ENCODE results near the gene ARHGAP42. TPM values are rescaled to one million over a fixed set of nuclear protein-coding genes. Genes with fewer than 3 reads are reported as not detected.
A peak's percentile ranks its signal among the peaks of the same experiment; 100 is the strongest.

Gene ARHGAP42
- total and polyA plus RNA-seq, 8 donors, result 2.3 to 119 (median 39.3) TPM

DNA sequence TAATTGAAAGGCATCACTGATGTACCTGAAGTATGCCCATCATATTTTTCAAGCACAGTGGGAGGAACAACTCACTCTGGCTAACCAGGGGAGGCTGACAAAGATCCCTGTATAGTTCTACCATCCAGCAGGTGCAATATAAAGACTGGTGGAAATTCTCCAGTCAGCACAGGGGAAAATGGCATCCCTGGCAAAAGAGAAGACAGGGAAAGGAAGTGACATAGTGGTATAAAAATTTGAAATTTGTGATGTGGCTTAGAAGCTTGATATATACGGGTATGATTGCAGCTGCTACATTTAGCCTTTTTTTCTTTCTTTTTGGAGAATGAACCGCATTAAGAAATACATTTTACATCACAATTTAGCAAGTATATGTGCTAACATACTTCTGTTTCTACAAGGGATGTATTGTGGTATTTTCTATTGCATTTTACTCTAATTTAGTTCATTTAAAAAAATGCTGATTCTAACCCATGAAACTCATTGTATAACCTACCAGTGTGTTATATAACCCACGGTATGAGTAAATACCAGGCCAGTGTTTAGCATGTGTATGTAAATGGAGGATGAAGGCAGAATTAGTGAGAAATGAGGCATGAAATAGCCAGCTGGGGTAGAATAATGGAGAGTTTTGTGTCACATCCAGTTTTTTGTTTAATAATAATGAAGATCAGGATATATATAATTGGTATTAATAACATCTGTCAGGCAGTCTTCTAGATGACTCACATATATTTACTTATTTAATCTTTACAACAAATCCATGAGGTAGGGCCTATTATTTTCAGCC is 186.1 kb downstream of the ARHGAP42 start:
- 78 to 86% (median 84%) methylated on average over 3 of the region's 3 CpGs for WGBS, 5 donors
- TF ChIP-seq POLR2A (IDR thresholded peaks at IDR 0.05) (no peak), EP300 (IDR thresholded peaks at IDR 0.05) (no peak), POLR2AphosphoS5 (IDR thresholded peaks at IDR 0.05) (no peak)
- TF ChIP-seq, protein P1, sequence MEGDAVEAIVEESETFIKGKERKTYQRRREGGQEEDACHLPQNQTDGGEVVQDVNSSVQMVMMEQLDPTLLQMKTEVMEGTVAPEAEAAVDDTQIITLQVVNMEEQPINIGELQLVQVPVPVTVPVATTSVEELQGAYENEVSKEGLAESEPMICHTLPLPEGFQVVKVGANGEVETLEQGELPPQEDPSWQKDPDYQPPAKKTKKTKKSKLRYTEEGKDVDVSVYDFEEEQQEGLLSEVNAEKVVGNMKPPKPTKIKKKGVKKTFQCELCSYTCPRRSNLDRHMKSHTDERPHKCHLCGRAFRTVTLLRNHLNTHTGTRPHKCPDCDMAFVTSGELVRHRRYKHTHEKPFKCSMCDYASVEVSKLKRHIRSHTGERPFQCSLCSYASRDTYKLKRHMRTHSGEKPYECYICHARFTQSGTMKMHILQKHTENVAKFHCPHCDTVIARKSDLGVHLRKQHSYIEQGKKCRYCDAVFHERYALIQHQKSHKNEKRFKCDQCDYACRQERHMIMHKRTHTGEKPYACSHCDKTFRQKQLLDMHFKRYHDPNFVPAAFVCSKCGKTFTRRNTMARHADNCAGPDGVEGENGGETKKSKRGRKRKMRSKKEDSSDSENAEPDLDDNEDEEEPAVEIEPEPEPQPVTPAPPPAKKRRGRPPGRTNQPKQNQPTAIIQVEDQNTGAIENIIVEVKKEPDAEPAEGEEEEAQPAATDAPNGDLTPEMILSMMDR (IDR thresholded peaks at IDR 0.05), result no peak

DNA sequence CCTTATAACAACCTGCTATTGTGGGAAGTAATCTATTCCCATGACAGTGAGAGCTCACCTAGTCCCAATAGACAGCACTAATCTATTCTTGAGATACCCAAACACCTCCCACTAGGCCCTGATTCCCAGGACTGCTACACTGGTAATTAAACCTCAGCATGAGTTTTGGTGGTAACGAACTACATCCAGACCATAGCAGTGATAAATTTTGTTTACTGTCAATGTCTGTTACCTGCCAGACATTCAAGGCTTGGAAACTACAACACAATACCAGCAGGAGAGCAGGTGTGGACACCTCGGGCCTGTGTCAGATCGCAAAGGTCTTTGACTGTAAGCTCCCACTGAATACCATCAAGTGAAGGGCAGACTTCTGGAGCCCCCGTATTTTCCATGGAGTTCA is 187.1 kb downstream of the ARHGAP42 start:
- TF ChIP-seq, protein P1 (IDR thresholded peaks at IDR 0.05), result no peak
- no peak for TF ChIP-seq POLR2A (IDR thresholded peaks at IDR 0.05)
- no peak for TF ChIP-seq EP300 (IDR thresholded peaks at IDR 0.05)
- no peak for TF ChIP-seq POLR2AphosphoS5 (IDR thresholded peaks at IDR 0.05)
- WGBS, 5 donors, result 83 to 91% (median 90%) methylated on average over 4 of the region's 4 CpGs
- DNase-seq, result no peak
- Histone ChIP-seq H3K36me3 (no peaks in the 10 kb centered on the region), H3K9me3 (no peaks in the 10 kb centered on the region), H3K4me1 (peaks cover 0 to 6% (median 2%) of the 10 kb centered on the region in 4 donors), H3K27ac (no peak overlapping the region), H3K27me3 (no peaks in the 10 kb centered on the region), H3K4me3 (no peak overlapping the region)
- intact Hi-C loops (cut with DNase I; ENCODE audit: low total_unique reads), result no loop called here

More for the DNA sequence above, 186.1 kb downstream of the ARHGAP42 start:
- intact Hi-C loops (cut with DNase I; ENCODE audit: low total_unique reads), result no loop called here
- Histone ChIP-seq H3K27ac (no peak overlapping the region), H3K9me3 (no peaks in the 10 kb centered on the region), H3K27me3 (no peaks in the 10 kb centered on the region), H3K4me1 (peaks cover 0 to 6% (median 2%) of the 10 kb centered on the region in 4 donors), H3K4me3 (no peak overlapping the region), H3K36me3 (no peaks in the 10 kb centered on the region)
- DNase-seq, result no peak

DNA sequence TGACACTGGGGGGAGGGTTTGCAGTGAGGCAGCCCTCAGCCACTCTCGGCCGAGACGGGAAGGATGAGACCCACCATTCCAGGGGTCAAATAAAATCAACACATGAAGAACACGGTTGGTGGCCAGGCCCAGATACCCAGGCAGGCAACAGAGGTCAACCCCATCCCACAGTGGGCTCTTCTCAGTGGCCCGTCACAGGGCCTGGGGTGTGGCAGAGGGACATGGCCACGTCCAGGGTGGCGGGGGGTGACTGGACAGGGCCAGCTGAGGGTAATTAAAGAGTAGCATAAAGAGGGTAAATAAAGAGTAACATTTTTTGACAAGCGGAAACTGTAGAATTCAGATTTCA is 188.4 kb downstream of the ARHGAP42 start:
- DNase-seq, result no peak
- H3K4me3 ChIP-seq, result no peak overlapping the region
- intact Hi-C loops (cut with DNase I; ENCODE audit: low total_unique reads), result no loop called here
- H3K9me3 ChIP-seq, result no peaks in the 10 kb centered on the region
- 89 to 96% (median 92%) methylated on average over 8 of the region's 8 CpGs for WGBS, 5 donors
- H3K27me3 ChIP-seq, result no peaks in the 10 kb centered on the region
- no peaks in the 10 kb centered on the region for H3K36me3 ChIP-seq
- peaks cover 0 to 6% (median 3%) of the 10 kb centered on the region in 4 donors for H3K4me1 ChIP-seq
- no peak for TF ChIP-seq EP300 (IDR thresholded peaks at IDR 0.05)
- no peak for TF ChIP-seq POLR2A (IDR thresholded peaks at IDR 0.05)
- TF ChIP-seq, protein P1 (IDR thresholded peaks at IDR 0.05), result no peak
- TF ChIP-seq POLR2AphosphoS5 (IDR thresholded peaks at IDR 0.05), result no peak
- no peak overlapping the region for H3K27ac ChIP-seq

DNA sequence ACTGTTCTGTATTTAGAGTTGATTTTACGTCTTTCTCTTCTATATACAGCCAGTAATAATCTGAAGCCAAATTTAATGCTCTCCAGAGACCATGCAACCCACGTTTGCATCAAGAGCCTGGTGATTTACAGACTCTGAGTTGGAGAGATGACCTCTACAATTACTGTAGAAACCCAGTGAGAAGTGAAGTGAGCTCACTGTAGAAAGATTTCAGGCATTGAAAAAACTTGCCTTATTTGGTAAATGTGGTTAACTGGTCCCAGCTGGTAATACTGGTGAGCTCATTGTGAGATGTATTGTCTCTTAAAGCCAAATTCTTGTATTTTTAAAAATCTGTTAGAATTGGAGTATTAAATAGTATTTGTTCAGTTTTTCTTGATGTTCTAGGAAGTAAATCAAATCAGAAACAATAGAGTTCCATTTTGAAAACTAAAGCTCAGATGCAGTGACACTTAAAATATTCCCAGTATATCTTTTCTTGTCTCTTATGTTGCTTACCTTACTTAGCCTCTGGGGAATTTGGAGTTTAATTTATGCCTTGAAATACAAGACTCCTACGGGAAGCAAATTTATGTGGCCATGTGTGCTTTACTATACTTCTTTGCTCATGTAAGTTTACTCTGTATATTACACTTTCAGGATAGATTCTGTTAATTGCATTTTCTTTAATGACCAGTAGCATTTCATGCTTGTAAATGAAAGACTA is 189.9 kb downstream of the ARHGAP42 start:
- TF ChIP-seq, protein P1 (IDR thresholded peaks at IDR 0.05), result no peak
- no peak for TF ChIP-seq POLR2A (IDR thresholded peaks at IDR 0.05)
- TF ChIP-seq EP300 (IDR thresholded peaks at IDR 0.05), result no peak
- no peak for TF ChIP-seq POLR2AphosphoS5 (IDR thresholded peaks at IDR 0.05)
- Histone ChIP-seq H3K4me3 (no peak overlapping the region), H3K27me3 (no peaks in the 10 kb centered on the region), H3K36me3 (no peaks in the 10 kb centered on the region), H3K9me3 (no peaks in the 10 kb centered on the region), H3K27ac (peak overlapping the region in 4 of 5 donors; percentile 6 to 71 (median 32)), H3K4me1 (peaks cover 0 to 12% (median 3%) of the 10 kb centered on the region in 4 donors)
- peak in 1 of 2 donors; percentile 82 for DNase-seq
- 49 to 69% (median 63%) methylated on average over 3 of the region's 3 CpGs for WGBS, 5 donors
- intact Hi-C loops (cut with DNase I; ENCODE audit: low total_unique reads), result no loop called here

Data from stomach (tissue), 9 donors.